WTC11 (cell line): Measurements from ENCODE around the gene KDM1B. TPM values are rescaled to one million over a fixed set of nuclear protein-coding genes. Genes with fewer than 3 reads are reported as not detected.

Source experiments
- ATAC-seq: fragments of 200-7000 bp; cut with Tn5 transposase; 2 replicates; pipeline ENCODE4 v1.10.0; 2021; ENCODE audit warnings: mild to moderate bottlenecking, moderate library complexity
- CTCF ChIA-PET: fragments of 300-600 bp; sonication (Branson Sonifier 250); formaldehyde crosslinking; loops from one replicate; lab custom pipeline; 2021; ENCODE audit warnings: antibody characterized with exemption; lab: Charles Lee
- POLR2A ChIA-PET: fragments of 350-600 bp; sonication (Branson Sonifier 250); formaldehyde crosslinking; loops from one replicate; lab custom pipeline; 2021; ENCODE audit warnings: antibody characterized with exemption; lab: Charles Lee
- DNase-seq: peaks from one replicate; pipeline ENCODE4 v3.0.0; 2021; ENCODE audit warnings: low spot score
- H3K27ac Mint-ChIP-seq: 2 replicates; pipeline ENCODE4 v1.8.0; 2021; ENCODE audit warnings: mixed read lengths
- H3K27me3 Mint-ChIP-seq: 2 replicates; pipeline ENCODE4 v1.8.0; 2021; ENCODE audit warnings: low read depth, mild to moderate bottlenecking, moderate library complexity, mixed read lengths
- H3K36me3 Mint-ChIP-seq: 2 replicates; pipeline ENCODE4 v1.8.0; 2021; ENCODE audit warnings: mixed read lengths
- H3K4me1 Mint-ChIP-seq: 2 replicates; pipeline ENCODE4 v1.8.0; 2022; ENCODE audit warnings: mixed read lengths
- H3K4me3 Mint-ChIP-seq: 2 replicates; pipeline ENCODE4 v1.8.0; 2021; ENCODE audit warnings: mild to moderate bottlenecking, moderate library complexity, mixed read lengths
- H3K9me3 Mint-ChIP-seq: 2 replicates; pipeline ENCODE4 v1.8.0; 2021; ENCODE audit warnings: mixed read lengths
- CTCF ChIP-seq: fragments of 200-600 bp; IDR thresholded peaks from 2 replicates; pipeline ENCODE4 v1.8.0; 2022; ENCODE audit warnings: antibody characterized with exemption
- ETV6 ChIP-seq: sonication (generic); formaldehyde crosslinking; IDR thresholded peaks from 2 replicates; pipeline ENCODE4 v1.8.1; 2022; ENCODE audit warnings: mild to moderate bottlenecking, missing genetic modification reagents
- FOXJ3 ChIP-seq: sonication (generic); formaldehyde crosslinking; IDR thresholded peaks from 2 replicates; pipeline ENCODE4 v1.9.0; 2021; ENCODE audit warnings: missing genetic modification reagents, mild to moderate bottlenecking, borderline replicate concordance
- GABPB1 ChIP-seq: sonication (generic); formaldehyde crosslinking; IDR thresholded peaks from 2 replicates; pipeline ENCODE4 v1.8.1; 2023; ENCODE audit warnings: mild to moderate bottlenecking, missing genetic modification reagents
- IRF2 ChIP-seq: sonication (generic); formaldehyde crosslinking; IDR thresholded peaks from 2 replicates; pipeline ENCODE4 v1.8.0; 2022; ENCODE audit warnings: low read depth, missing genetic modification reagents, borderline replicate concordance
- KAT7 ChIP-seq: sonication (generic); formaldehyde crosslinking; IDR thresholded peaks from 2 replicates; pipeline ENCODE4 v1.8.1; 2023; ENCODE audit warnings: missing genetic modification reagents, mild to moderate bottlenecking, borderline replicate concordance
- NFATC4 ChIP-seq: fragments of 250-450 bp; sonication (Bioruptor Pico); IDR thresholded peaks from 2 replicates; pipeline ENCODE4 v1.9.0; 2021; ENCODE audit warnings: mild to moderate bottlenecking
- NFE2L1 ChIP-seq: sonication (generic); formaldehyde crosslinking; IDR thresholded peaks from 2 replicates; pipeline ENCODE4 v1.8.1; 2023; ENCODE audit warnings: missing genetic modification reagents
- RORB ChIP-seq: fragments of 250-450 bp; sonication (Bioruptor Pico); IDR thresholded peaks from 2 replicates; pipeline ENCODE4 v1.9.0; 2021; ENCODE audit warnings: mild to moderate bottlenecking
- TCF7 ChIP-seq: sonication (generic); formaldehyde crosslinking; IDR thresholded peaks from 2 replicates; pipeline ENCODE4 v1.8.0; 2022; ENCODE audit warnings: mild to moderate bottlenecking, low read depth, missing genetic modification reagents, moderate library complexity
- USF1 ChIP-seq: sonication (generic); formaldehyde crosslinking; IDR thresholded peaks from 2 replicates; pipeline ENCODE4 v1.8.0; 2022; ENCODE audit warnings: mild to moderate bottlenecking, missing genetic modification reagents
- ZBTB43 ChIP-seq: sonication (generic); formaldehyde crosslinking; IDR thresholded peaks from 2 replicates; pipeline ENCODE4 v1.8.1; 2023; ENCODE audit warnings: mild to moderate bottlenecking, missing genetic modification reagents
- ZNF121 ChIP-seq: sonication (generic); formaldehyde crosslinking; IDR thresholded peaks from 2 replicates; pipeline ENCODE4 v1.8.0; 2023; ENCODE audit warnings: missing genetic modification reagents
- ZNF263 ChIP-seq: sonication (generic); formaldehyde crosslinking; IDR thresholded peaks from 2 replicates; pipeline ENCODE4 v1.8.1; 2022; ENCODE audit warnings: low read depth, mild to moderate bottlenecking, moderate library complexity, missing genetic modification reagents
- ZNF416 ChIP-seq: fragments of 250-450 bp; sonication (Bioruptor Pico); IDR thresholded peaks from 2 replicates; pipeline ENCODE4 v1.9.0; 2021; ENCODE audit warnings: mild to moderate bottlenecking, inconsistent platforms
- ZNF425 ChIP-seq: fragments of 250-450 bp; sonication (Bioruptor Pico); conservative IDR thresholded peaks from 2 replicates; pipeline ENCODE4 v1.9.0; 2021; ENCODE audit warnings: mild to moderate bottlenecking
- total RNA-seq: library from RNA; stranded (reverse); gene quantifications from 3 replicates; pipeline ENCODE4 v1.2.3, GENCODE V29; 2021
- TF ChIP-seq, protein P1 (sequence below): fragments of 250-450 bp; sonication (Bioruptor Pico); IDR thresholded peaks from 2 replicates; pipeline ENCODE4 v1.9.0; 2021; ENCODE audit warnings: mild to moderate bottlenecking, borderline replicate concordance
- TF ChIP-seq, protein P2 (sequence below): fragments of 250-450 bp; sonication (Bioruptor Pico); IDR thresholded peaks from 2 replicates; pipeline ENCODE4 v1.8.0; 2021; ENCODE audit warnings: mild to moderate bottlenecking

Gene KDM1B
- total RNA-seq, 1 experiment from 2014 or later, result 6.7 TPM

- TF ChIP-seq CTCF (no peak), NFE2L1 (CRISPR knock-in tag) (no peak), FOXJ3 (CRISPR knock-in tag) (no peak), USF1 (CRISPR knock-in tag) (no peak), NFATC4 (CRISPR knock-in tag) (no peak)
These were observed 114.0 kb downstream of the KDM1B start (continued) for GRCh38 chr6:18269253-18269652.

GRCh38 chr6:18269717-18270116 lies 114.5 kb downstream of the KDM1B start:
- Mint-ChIP-seq H3K4me1 (peaks cover 14% of the 10 kb centered on the region), H3K27ac (no peak overlapping the region), H3K36me3 (no peaks in the 10 kb centered on the region), H3K4me3 (no peak overlapping the region), H3K27me3 (peaks cover under 1% of the 10 kb centered on the region; the same call in 1 of the 2 replicates), H3K9me3 (peaks cover 5% of the 10 kb centered on the region; the same call in 1 of the 2 replicates)
- ATAC-seq, result no peak
- ChIA-PET POLR2A (no interaction called here), CTCF (no interaction called here)
- DNase-seq, result no peak
- TF ChIP-seq IRF2 (CRISPR knock-in tag) (no peak), NFATC4 (CRISPR knock-in tag) (no peak), RORB (CRISPR knock-in tag) (no peak), ZBTB43 (CRISPR knock-in tag) (no peak)

DNA sequence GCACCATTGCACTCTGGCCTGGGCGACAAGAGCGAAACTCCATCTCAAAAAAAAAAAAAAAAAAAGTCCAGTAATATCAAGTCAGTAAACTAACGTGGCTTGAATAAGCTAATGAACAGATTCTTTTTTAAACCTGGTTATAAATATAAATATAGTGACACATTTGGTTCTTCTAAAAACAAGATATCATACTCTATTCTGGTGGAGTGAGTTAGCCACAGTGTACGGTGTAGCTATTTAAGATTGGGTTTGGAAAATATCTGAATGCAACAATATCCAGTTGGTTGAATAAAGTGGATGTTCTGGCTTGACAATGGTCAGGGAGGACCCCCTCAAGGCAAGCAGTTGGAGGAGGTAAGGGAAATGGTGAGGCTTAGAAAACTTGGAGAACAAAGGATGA lies 115.0 kb downstream of the KDM1B start:
- H3K4me1 Mint-ChIP-seq, result peaks cover 9% of the 10 kb centered on the region
- no peak for TF ChIP-seq ZNF121
- TF ChIP-seq, protein P1, sequence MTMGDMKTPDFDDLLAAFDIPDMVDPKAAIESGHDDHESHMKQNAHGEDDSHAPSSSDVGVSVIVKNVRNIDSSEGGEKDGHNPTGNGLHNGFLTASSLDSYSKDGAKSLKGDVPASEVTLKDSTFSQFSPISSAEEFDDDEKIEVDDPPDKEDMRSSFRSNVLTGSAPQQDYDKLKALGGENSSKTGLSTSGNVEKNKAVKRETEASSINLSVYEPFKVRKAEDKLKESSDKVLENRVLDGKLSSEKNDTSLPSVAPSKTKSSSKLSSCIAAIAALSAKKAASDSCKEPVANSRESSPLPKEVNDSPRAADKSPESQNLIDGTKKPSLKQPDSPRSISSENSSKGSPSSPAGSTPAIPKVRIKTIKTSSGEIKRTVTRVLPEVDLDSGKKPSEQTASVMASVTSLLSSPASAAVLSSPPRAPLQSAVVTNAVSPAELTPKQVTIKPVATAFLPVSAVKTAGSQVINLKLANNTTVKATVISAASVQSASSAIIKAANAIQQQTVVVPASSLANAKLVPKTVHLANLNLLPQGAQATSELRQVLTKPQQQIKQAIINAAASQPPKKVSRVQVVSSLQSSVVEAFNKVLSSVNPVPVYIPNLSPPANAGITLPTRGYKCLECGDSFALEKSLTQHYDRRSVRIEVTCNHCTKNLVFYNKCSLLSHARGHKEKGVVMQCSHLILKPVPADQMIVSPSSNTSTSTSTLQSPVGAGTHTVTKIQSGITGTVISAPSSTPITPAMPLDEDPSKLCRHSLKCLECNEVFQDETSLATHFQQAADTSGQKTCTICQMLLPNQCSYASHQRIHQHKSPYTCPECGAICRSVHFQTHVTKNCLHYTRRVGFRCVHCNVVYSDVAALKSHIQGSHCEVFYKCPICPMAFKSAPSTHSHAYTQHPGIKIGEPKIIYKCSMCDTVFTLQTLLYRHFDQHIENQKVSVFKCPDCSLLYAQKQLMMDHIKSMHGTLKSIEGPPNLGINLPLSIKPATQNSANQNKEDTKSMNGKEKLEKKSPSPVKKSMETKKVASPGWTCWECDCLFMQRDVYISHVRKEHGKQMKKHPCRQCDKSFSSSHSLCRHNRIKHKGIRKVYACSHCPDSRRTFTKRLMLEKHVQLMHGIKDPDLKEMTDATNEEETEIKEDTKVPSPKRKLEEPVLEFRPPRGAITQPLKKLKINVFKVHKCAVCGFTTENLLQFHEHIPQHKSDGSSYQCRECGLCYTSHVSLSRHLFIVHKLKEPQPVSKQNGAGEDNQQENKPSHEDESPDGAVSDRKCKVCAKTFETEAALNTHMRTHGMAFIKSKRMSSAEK (CRISPR knock-in tag), result no peak
- no peak for TF ChIP-seq ZNF263 (CRISPR knock-in tag)
- no peak for TF ChIP-seq IRF2 (CRISPR knock-in tag)
- no peak for TF ChIP-seq ETV6 (CRISPR knock-in tag)
- TF ChIP-seq TCF7, result no peak
- TF ChIP-seq KAT7 (CRISPR knock-in tag), result no peak
- TF ChIP-seq ZNF425 (CRISPR knock-in tag), result no peak
- TF ChIP-seq ZNF416 (CRISPR knock-in tag), result no peak
- no peak for TF ChIP-seq NFATC4 (CRISPR knock-in tag)
- no peak for TF ChIP-seq GABPB1 (CRISPR knock-in tag)
- TF ChIP-seq, protein P2, sequence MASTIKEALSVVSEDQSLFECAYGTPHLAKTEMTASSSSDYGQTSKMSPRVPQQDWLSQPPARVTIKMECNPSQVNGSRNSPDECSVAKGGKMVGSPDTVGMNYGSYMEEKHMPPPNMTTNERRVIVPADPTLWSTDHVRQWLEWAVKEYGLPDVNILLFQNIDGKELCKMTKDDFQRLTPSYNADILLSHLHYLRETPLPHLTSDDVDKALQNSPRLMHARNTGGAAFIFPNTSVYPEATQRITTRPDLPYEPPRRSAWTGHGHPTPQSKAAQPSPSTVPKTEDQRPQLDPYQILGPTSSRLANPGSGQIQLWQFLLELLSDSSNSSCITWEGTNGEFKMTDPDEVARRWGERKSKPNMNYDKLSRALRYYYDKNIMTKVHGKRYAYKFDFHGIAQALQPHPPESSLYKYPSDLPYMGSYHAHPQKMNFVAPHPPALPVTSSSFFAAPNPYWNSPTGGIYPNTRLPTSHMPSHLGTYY, result no peak
- no peak for DNase-seq
- ATAC-seq, result no peak
- POLR2A ChIA-PET, result interaction anchor here (0.6 kb wide), 1 partner anchor 24 kb away, joined by 3 read pairs; no protein-coding TSS in a partner anchor
- H3K4me3 Mint-ChIP-seq, result no peak overlapping the region
- CTCF ChIA-PET, result no interaction called here
- H3K27me3 Mint-ChIP-seq, result peaks cover 5% of the 10 kb centered on the region
- no peaks in the 10 kb centered on the region for H3K36me3 Mint-ChIP-seq
- H3K27ac Mint-ChIP-seq, result no peak overlapping the region
- H3K9me3 Mint-ChIP-seq, result peaks cover 5% of the 10 kb centered on the region; the same call in 1 of the 2 replicates
